ENCODE data around the gene GRAP.
"Not testable (repeated sequence)": the region's sequence is repeated elsewhere in the genome, so short reads cannot be mapped to it uniquely, and the experiment has no call there.

The GRAP gene

GRCh38 chr17:19046782-19047375 lies at the start of gene GRAP:
GRAP (minus strand) TSS chr17:19046957; CDS start chr17:19046926, 31 bp downstream.
- not testable (repeated sequence) for H3K27me3 ChIP-seq (ENCODE audit: insufficient read depth, low read length, poor library complexity); H3K36me3 ChIP-seq (ENCODE audit: insufficient read depth, low read length); DNase-seq; H3K4me2 ChIP-seq (ENCODE audit: insufficient read depth, low read length); H2AFZ ChIP-seq (ENCODE audit: low read depth, low read length); H3K4me1 ChIP-seq (ENCODE audit: insufficient read depth, low read length); H3K4me3 ChIP-seq (ENCODE audit: low read depth in 1 of 2, low read length in 2 of 2); H3K27ac ChIP-seq (ENCODE audit: low read length); H3K79me2 ChIP-seq (ENCODE audit: insufficient read depth, low read length); H3K9me3 ChIP-seq (ENCODE audit: insufficient read depth, low read length, severe bottlenecking); H3K9ac ChIP-seq (ENCODE audit: low read depth, low read length); H4K20me1 ChIP-seq (ENCODE audit: insufficient read depth, low read length)
- ATAC-seq (ENCODE audit: insufficient read depth, low read depth) = peak; percentile 97

GRCh38 chr17:19093684-19094438 lies 47.1 kb upstream of the GRAP start:
- not testable (repeated sequence) for H3K79me2 ChIP-seq (ENCODE audit: insufficient read depth, low read length); H2AFZ ChIP-seq (ENCODE audit: low read depth, low read length); H3K27me3 ChIP-seq (ENCODE audit: insufficient read depth, low read length, poor library complexity); H3K4me1 ChIP-seq (ENCODE audit: insufficient read depth, low read length); H3K9me3 ChIP-seq (ENCODE audit: insufficient read depth, low read length, severe bottlenecking); H3K4me2 ChIP-seq (ENCODE audit: insufficient read depth, low read length); H3K27ac ChIP-seq (ENCODE audit: low read length); DNase-seq; H3K9ac ChIP-seq (ENCODE audit: low read depth, low read length); ATAC-seq (ENCODE audit: insufficient read depth, low read depth); H3K4me3 ChIP-seq (ENCODE audit: low read depth in 1 of 2, low read length in 2 of 2); H4K20me1 ChIP-seq (ENCODE audit: insufficient read depth, low read length); H3K36me3 ChIP-seq (ENCODE audit: insufficient read depth, low read length)

- H3K27ac ChIP-seq (ENCODE audit: low read length); H3K9ac ChIP-seq (ENCODE audit: low read depth, low read length); H3K79me2 ChIP-seq (ENCODE audit: insufficient read depth, low read length); H3K36me3 ChIP-seq (ENCODE audit: insufficient read depth, low read length); H3K4me2 ChIP-seq (ENCODE audit: insufficient read depth, low read length); DNase-seq; ATAC-seq (ENCODE audit: insufficient read depth, low read depth); H3K27me3 ChIP-seq (ENCODE audit: insufficient read depth, low read length, poor library complexity); H2AFZ ChIP-seq (ENCODE audit: low read depth, low read length); H3K9me3 ChIP-seq (ENCODE audit: insufficient read depth, low read length, severe bottlenecking); H4K20me1 ChIP-seq (ENCODE audit: insufficient read depth, low read length); H3K4me1 ChIP-seq (ENCODE audit: insufficient read depth, low read length); H3K4me3 ChIP-seq (ENCODE audit: low read depth in 1 of 2, low read length in 2 of 2): not testable (repeated sequence)
These were observed 46.3 kb upstream of the GRAP start for GRCh38 chr17:19092737-19093683.

- H3K79me2 ChIP-seq (ENCODE audit: insufficient read depth, low read length); H3K9me3 ChIP-seq (ENCODE audit: insufficient read depth, low read length, severe bottlenecking); H3K27me3 ChIP-seq (ENCODE audit: insufficient read depth, low read length, poor library complexity); H3K27ac ChIP-seq (ENCODE audit: low read length); DNase-seq; H4K20me1 ChIP-seq (ENCODE audit: insufficient read depth, low read length); H3K4me3 ChIP-seq (ENCODE audit: low read depth in 1 of 2, low read length in 2 of 2); H3K4me1 ChIP-seq (ENCODE audit: insufficient read depth, low read length); H2AFZ ChIP-seq (ENCODE audit: low read depth, low read length); H3K9ac ChIP-seq (ENCODE audit: low read depth, low read length); H3K4me2 ChIP-seq (ENCODE audit: insufficient read depth, low read length); H3K36me3 ChIP-seq (ENCODE audit: insufficient read depth, low read length): not testable (repeated sequence)
- peak; percentile 93 for ATAC-seq (ENCODE audit: insufficient read depth, low read depth)
These were observed 43.5 kb upstream of the GRAP start for GRCh38 chr17:19090058-19090772.

GRCh38 chr17:19088804-19089685 lies 42.3 kb upstream of the GRAP start:
- not testable (repeated sequence) for DNase-seq; H3K36me3 ChIP-seq (ENCODE audit: insufficient read depth, low read length); H3K79me2 ChIP-seq (ENCODE audit: insufficient read depth, low read length); H3K4me1 ChIP-seq (ENCODE audit: insufficient read depth, low read length); H3K4me2 ChIP-seq (ENCODE audit: insufficient read depth, low read length); H3K27me3 ChIP-seq (ENCODE audit: insufficient read depth, low read length, poor library complexity); H2AFZ ChIP-seq (ENCODE audit: low read depth, low read length); H3K9ac ChIP-seq (ENCODE audit: low read depth, low read length); H4K20me1 ChIP-seq (ENCODE audit: insufficient read depth, low read length); ATAC-seq (ENCODE audit: insufficient read depth, low read depth); H3K4me3 ChIP-seq (ENCODE audit: low read depth in 1 of 2, low read length in 2 of 2); H3K27ac ChIP-seq (ENCODE audit: low read length); H3K9me3 ChIP-seq (ENCODE audit: insufficient read depth, low read length, severe bottlenecking)

- H4K20me1 ChIP-seq (ENCODE audit: insufficient read depth, low read length); ATAC-seq (ENCODE audit: insufficient read depth, low read depth); DNase-seq; H3K4me3 ChIP-seq (ENCODE audit: low read depth in 1 of 2, low read length in 2 of 2); H3K27me3 ChIP-seq (ENCODE audit: insufficient read depth, low read length, poor library complexity); H3K4me1 ChIP-seq (ENCODE audit: insufficient read depth, low read length); H3K27ac ChIP-seq (ENCODE audit: low read length); H3K4me2 ChIP-seq (ENCODE audit: insufficient read depth, low read length); H3K36me3 ChIP-seq (ENCODE audit: insufficient read depth, low read length); H2AFZ ChIP-seq (ENCODE audit: low read depth, low read length); H3K79me2 ChIP-seq (ENCODE audit: insufficient read depth, low read length); H3K9ac ChIP-seq (ENCODE audit: low read depth, low read length); H3K9me3 ChIP-seq (ENCODE audit: insufficient read depth, low read length, severe bottlenecking): not testable (repeated sequence)
These were observed 30.6 kb upstream of the GRAP start for GRCh38 chr17:19077386-19077785.

- not testable (repeated sequence) for H3K4me2 ChIP-seq (ENCODE audit: insufficient read depth, low read length); H2AFZ ChIP-seq (ENCODE audit: low read depth, low read length); DNase-seq; H3K36me3 ChIP-seq (ENCODE audit: insufficient read depth, low read length); H3K4me1 ChIP-seq (ENCODE audit: insufficient read depth, low read length); H3K27ac ChIP-seq (ENCODE audit: low read length); H3K79me2 ChIP-seq (ENCODE audit: insufficient read depth, low read length); H3K9ac ChIP-seq (ENCODE audit: low read depth, low read length); H3K9me3 ChIP-seq (ENCODE audit: insufficient read depth, low read length, severe bottlenecking); H3K4me3 ChIP-seq (ENCODE audit: low read depth in 1 of 2, low read length in 2 of 2); H3K27me3 ChIP-seq (ENCODE audit: insufficient read depth, low read length, poor library complexity); H4K20me1 ChIP-seq (ENCODE audit: insufficient read depth, low read length)
- ATAC-seq (ENCODE audit: insufficient read depth, low read depth) = peak; percentile 99
These were observed 29.8 kb upstream of the GRAP start for GRCh38 chr17:19076398-19077192.

Measured in DND-41 (cell line).